ENCODE data around the gene TMEM40.

The TMEM40 gene

DNA sequence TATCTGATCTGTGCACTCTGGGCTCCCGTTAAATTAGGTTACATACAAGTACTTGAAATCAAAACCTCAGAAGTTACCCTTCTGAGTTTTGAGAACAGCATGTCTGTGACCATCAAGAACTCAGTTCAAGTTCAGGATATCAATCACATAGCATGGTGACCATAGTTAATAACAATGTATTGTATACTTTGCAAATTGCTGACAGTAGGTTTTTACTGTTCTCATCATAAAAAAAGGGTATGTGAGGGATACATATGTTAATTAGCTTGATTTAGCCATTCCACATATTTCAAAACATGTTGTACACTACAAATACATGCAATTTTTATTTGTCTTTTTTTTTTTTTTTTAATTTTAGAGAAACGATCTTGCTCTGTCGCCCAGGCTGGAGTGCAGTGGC lies 25.5 kb downstream of the TMEM40 start:
- in situ Hi-C loops (cut with MboI; ENCODE audit: low pct_unique_long_range_greater_than_20kb, low sequenced_read_pairs, unreplicated experiment), result no loop called here
- TF ChIP-seq, protein P1, sequence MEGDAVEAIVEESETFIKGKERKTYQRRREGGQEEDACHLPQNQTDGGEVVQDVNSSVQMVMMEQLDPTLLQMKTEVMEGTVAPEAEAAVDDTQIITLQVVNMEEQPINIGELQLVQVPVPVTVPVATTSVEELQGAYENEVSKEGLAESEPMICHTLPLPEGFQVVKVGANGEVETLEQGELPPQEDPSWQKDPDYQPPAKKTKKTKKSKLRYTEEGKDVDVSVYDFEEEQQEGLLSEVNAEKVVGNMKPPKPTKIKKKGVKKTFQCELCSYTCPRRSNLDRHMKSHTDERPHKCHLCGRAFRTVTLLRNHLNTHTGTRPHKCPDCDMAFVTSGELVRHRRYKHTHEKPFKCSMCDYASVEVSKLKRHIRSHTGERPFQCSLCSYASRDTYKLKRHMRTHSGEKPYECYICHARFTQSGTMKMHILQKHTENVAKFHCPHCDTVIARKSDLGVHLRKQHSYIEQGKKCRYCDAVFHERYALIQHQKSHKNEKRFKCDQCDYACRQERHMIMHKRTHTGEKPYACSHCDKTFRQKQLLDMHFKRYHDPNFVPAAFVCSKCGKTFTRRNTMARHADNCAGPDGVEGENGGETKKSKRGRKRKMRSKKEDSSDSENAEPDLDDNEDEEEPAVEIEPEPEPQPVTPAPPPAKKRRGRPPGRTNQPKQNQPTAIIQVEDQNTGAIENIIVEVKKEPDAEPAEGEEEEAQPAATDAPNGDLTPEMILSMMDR (IDR thresholded peaks at IDR 0.05; ENCODE audit: extremely low read depth, insufficient read depth, missing control alignments), result no peak
- DNase-seq (ENCODE audit: low spot score), result no peak

DNA sequence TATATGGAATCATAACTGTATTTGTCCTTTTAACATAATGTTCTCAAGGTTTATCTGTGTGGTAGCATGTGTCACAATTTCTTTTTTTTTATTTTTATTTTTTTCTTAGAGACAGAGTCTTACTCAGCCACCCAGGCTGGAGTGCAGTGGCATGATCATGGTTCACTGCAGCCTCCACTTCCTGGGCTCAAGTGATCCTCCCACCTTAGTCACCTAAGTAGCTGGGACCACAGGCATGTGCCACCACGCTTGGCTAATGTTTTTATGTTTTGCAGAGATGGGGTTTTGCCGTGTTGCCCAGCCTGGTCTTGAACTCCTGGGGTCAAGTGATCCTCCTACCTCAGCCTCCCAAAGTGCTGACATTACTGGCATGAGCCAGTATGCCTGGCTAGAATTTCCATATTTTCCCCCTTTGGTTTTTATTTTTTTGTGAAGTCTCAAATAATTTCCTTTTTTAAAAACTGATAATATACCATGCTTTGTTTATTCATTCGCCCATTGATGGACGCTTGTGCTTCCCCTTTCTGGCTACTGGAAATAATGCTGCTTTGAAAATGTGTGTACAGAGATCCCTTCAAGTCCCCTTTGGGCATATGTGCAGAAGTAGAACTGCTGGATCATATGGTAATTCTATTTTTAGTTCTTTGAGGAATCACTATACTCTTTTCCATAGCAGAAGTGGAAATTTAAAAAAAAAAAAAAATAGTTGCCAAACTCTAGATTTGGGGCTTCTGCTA lies 28.4 kb downstream of the TMEM40 start:
- in situ Hi-C loops (cut with MboI; ENCODE audit: low pct_unique_long_range_greater_than_20kb, low sequenced_read_pairs, unreplicated experiment), result no loop called here
- no peak for DNase-seq (ENCODE audit: low spot score)
- TF ChIP-seq, protein P1 (IDR thresholded peaks at IDR 0.05; ENCODE audit: extremely low read depth, insufficient read depth, missing control alignments), result no peak

DNA sequence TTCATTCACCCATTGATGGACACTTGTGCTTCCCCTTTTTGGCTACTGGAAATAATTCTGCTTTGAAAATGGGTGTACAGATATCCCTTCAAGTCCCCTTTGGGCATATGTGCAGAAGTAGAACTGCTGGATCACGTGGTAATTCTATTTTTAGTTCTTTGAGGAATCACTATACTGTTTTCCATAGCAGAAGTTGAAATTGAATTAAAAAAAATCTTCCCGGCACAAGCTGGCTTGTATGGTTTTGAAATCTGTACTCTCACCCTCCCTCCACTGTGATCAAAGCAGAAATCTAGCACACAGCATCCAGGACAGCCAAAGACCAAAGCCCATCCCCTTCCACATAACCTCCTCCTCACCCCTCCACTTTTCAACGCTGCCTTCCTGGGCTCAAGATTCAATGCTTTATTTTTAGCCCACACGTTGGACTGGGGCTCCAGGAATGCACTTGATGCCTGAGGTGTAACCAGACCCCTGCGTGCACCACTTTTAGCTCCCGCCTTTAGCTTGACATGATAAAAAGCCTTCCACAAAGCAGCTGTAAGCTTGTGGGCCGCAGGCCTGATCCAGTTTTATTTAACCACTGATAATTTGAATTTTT lies 29.9 kb downstream of the TMEM40 start:
- TF ChIP-seq, protein P1 (IDR thresholded peaks at IDR 0.05; ENCODE audit: extremely low read depth, insufficient read depth, missing control alignments), result no peak
- DNase-seq (ENCODE audit: low spot score), result no peak
- in situ Hi-C loops (cut with MboI; ENCODE audit: low pct_unique_long_range_greater_than_20kb, low sequenced_read_pairs, unreplicated experiment), result no loop called here

GRCh38 chr3:12727937-12728336 lies 31.1 kb downstream of the TMEM40 start:
- TF ChIP-seq, protein P1 (IDR thresholded peaks at IDR 0.05; ENCODE audit: extremely low read depth, insufficient read depth, missing control alignments), result no peak
- in situ Hi-C loops (cut with MboI; ENCODE audit: low pct_unique_long_range_greater_than_20kb, low sequenced_read_pairs, unreplicated experiment), result no loop called here
- DNase-seq (ENCODE audit: low spot score), result no peak

DNA sequence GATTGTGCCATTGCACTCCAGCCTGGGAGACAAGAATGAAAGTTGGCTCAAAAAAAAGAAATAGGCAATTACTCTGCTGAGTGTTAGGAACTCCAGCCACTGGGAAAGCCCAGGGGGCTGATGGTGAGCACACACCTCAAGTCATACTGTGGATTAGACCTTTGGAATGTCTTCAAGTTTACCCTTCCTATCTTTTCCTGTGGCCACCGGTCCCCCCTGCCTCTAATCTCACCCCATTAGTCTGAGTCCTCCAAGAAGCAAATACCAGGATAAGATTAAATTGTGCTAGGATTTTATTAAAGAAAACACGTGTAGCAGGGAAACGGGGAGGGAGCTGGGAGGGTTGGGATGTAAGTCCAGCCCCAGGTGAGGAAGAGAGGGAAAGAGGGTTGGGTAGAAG lies 31.6 kb downstream of the TMEM40 start:
- in situ Hi-C loops (cut with MboI; ENCODE audit: low pct_unique_long_range_greater_than_20kb, low sequenced_read_pairs, unreplicated experiment), result no loop called here
- DNase-seq (ENCODE audit: low spot score), result no peak
- TF ChIP-seq, protein P1 (IDR thresholded peaks at IDR 0.05; ENCODE audit: extremely low read depth, insufficient read depth, missing control alignments), result no peak

DNA sequence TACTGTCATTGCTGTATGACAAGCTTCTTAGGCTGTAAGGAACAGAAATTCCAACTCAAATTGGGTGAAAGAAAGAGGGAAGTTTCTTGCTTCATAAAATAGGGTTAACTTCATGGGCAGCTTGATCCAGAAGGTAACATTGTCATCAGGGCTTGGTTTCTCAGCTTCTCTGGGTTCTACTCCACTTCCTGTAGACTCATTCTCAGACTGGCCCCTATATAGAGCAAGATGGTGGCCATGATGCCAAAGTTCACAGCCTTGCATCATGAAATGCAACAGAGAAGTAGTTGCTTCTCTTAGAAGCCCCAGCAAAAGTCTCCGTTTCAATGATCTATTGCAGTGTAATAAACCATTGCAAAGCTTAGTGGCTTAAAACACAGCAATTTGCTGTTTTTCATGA lies 33.6 kb downstream of the TMEM40 start:
- TF ChIP-seq, protein P1 (IDR thresholded peaks at IDR 0.05; ENCODE audit: extremely low read depth, insufficient read depth, missing control alignments), result no peak

More for the DNA sequence above, 33.6 kb downstream of the TMEM40 start:
- in situ Hi-C loops (cut with MboI; ENCODE audit: low pct_unique_long_range_greater_than_20kb, low sequenced_read_pairs, unreplicated experiment), result no loop called here
- DNase-seq (ENCODE audit: low spot score), result no peak
